RWPE2 (cell line): ENCODE data around the gene PNPLA6.

ENCODE experiments used
- ATAC-seq: fragments of 200-7000 bp; cut with Tn5 transposase; 3 replicates; pipeline ENCODE4 v1.9.1; 2021; ENCODE audit warnings: low read depth
- DNase-seq: peaks from one replicate; pipeline ENCODE4 v3.0.0-alpha.2; 2020; ENCODE audit warnings: low spot score
- H3K27ac ChIP-seq: fragments of 450-650 bp; 2 replicates; pipeline ENCODE4 v1.5.1; 2017; ENCODE audit warnings: mild to moderate bottlenecking; ENCODE audit not compliant: poor library complexity, severe bottlenecking
- H3K27me3 ChIP-seq: fragments of 250-450 bp; sonication (Bioruptor Pico); 2 replicates; pipeline ENCODE4 v1.5.1; 2021; ENCODE audit warnings: mild to moderate bottlenecking, moderate library complexity; ENCODE audit not compliant: insufficient read depth, poor library complexity, severe bottlenecking
- H3K36me3 ChIP-seq: fragments of 250-450 bp; sonication (Bioruptor Pico); 2 replicates; pipeline ENCODE4 v1.5.1; 2020; ENCODE audit warnings: low read depth, mild to moderate bottlenecking, moderate library complexity
- H3K4me1 ChIP-seq: fragments of 250-450 bp; sonication (Bioruptor Pico); 2 replicates; pipeline ENCODE4 v1.5.1; 2021; ENCODE audit warnings: mild to moderate bottlenecking, moderate library complexity; ENCODE audit not compliant: insufficient read depth, poor library complexity, severe bottlenecking
- H3K4me3 ChIP-seq: fragments of 250-450 bp; sonication (Bioruptor Pico); 2 replicates; pipeline ENCODE4 v1.5.1; 2021; ENCODE audit warnings: mild to moderate bottlenecking, moderate library complexity; ENCODE audit not compliant: severe bottlenecking
- H3K9me3 ChIP-seq: fragments of 250-450 bp; sonication (Bioruptor Pico); 2 replicates; pipeline ENCODE4 v1.5.1; 2021; ENCODE audit warnings: mild to moderate bottlenecking, moderate library complexity; ENCODE audit not compliant: severe bottlenecking
- TF ChIP-seq, protein P1 (sequence below): fragments of 450-650 bp; IDR thresholded peaks from one replicate; pipeline ENCODE4 v1.5.1; 2017; ENCODE audit warnings: mild to moderate bottlenecking, moderate library complexity; ENCODE audit not compliant: poor library complexity, severe bottlenecking

PNPLA6 gene

DNA sequence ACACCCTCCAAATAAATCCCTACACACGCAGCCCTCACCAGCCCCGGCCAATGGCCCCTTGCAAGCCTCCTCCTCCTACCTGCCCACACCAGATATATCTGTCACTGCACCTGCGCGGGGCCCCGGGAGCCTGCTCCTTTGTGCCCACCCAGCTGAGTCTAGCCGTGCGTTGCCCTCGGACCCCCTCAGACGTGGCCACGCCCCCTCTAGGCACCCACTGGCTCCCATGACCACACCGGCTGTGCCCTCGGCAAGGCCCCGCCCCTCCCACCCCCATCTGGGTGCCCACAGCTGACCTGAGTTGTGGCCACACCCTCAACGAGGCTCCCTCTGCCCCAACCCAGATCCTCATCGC, 6.3 kb upstream of the PNPLA6 start:
- TF ChIP-seq, protein P1, sequence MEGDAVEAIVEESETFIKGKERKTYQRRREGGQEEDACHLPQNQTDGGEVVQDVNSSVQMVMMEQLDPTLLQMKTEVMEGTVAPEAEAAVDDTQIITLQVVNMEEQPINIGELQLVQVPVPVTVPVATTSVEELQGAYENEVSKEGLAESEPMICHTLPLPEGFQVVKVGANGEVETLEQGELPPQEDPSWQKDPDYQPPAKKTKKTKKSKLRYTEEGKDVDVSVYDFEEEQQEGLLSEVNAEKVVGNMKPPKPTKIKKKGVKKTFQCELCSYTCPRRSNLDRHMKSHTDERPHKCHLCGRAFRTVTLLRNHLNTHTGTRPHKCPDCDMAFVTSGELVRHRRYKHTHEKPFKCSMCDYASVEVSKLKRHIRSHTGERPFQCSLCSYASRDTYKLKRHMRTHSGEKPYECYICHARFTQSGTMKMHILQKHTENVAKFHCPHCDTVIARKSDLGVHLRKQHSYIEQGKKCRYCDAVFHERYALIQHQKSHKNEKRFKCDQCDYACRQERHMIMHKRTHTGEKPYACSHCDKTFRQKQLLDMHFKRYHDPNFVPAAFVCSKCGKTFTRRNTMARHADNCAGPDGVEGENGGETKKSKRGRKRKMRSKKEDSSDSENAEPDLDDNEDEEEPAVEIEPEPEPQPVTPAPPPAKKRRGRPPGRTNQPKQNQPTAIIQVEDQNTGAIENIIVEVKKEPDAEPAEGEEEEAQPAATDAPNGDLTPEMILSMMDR: no peak
- H3K27me3 ChIP-seq: no peaks in the 10 kb centered on the region
- no peak overlapping the region for H3K27ac ChIP-seq
- ATAC-seq (no peak), DNase-seq (no peak)
- no peak overlapping the region for H3K4me3 ChIP-seq
- H3K4me1 ChIP-seq: no peaks in the 10 kb centered on the region
- peaks cover 7% of the 10 kb centered on the region; the same call in 1 of the 2 replicates for H3K36me3 ChIP-seq
- H3K9me3 ChIP-seq: no peaks in the 10 kb centered on the region

DNA sequence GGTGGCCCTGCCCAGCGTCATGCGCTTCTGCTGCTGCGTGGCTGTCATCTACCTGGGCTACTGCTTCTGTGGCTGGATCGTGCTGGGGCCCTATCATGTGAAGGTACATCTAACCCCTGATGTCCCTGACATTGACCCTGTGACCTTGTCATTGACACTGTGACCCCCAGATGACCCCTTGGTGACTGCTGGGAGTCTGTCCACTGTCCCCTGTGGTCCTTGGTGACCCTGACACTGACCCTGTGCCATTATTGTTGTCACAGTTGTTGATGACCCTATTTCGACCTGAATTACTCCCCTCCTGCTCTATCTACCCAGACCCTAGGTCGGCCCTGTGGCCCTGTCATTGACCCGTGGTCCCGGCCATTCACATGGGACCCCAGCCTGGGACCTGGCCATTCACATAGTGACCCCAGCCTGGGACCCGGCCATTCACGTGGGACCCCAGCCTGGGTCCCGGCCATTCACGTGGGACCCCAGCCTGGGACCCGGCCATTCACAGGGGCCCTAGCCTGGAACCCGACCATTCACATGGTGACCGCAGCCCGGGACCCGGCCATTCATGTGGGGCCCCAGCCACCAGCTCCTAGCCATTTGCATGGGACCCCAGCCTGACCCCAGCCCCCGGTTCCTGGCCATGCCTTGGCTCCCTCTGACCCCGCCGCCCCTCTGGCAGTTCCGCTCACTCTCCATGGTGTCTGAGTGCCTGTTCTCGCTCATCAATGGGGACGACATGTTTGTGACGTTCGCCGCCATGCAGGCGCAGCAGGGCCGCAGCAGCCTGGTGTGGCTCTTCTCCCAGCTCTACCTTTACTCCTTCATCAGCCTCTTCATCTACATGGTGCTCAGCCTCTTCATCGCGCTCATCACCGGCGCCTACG, 5.7 kb upstream of the PNPLA6 start:
- Histone ChIP-seq H3K4me3 (no peak overlapping the region), H3K36me3 (peaks cover 7% of the 10 kb centered on the region; the same call in 1 of the 2 replicates), H3K4me1 (no peaks in the 10 kb centered on the region), H3K27ac (no peak overlapping the region), H3K9me3 (no peaks in the 10 kb centered on the region), H3K27me3 (no peaks in the 10 kb centered on the region)
- TF ChIP-seq, protein P1: no peak
- ATAC-seq: no peak
- DNase-seq: no peak

DNA sequence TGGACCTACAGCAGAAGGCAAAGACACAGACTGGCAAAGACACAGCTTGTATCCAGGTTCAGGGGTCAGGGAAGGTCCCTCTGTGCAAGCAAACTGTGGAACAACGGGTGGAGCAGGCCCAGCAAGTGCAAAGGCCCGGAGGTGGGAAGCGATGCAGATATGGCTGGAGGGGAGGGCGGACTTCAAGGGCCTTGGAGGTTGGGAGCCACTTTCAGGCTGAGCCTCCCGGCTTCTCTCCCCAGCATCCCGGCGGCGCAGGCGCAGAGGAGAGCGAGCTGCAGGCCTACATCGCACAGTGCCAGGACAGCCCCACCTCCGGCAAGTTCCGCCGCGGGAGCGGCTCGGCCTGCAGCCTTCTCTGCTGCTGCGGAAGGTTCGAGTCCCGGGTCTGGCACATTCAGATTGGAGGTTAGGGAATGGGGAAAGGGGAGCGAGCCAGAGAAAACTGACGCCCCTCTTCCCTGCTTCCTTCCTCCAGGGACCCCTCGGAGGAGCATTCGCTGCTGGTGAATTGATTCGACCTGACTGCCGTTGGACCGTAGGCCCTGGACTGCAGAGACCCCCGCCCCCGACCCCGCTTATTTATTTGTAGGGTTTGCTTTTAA, 2.1 kb upstream of the PNPLA6 start:
- DNase-seq: no peak
- Histone ChIP-seq H3K4me1 (no peaks in the 10 kb centered on the region), H3K36me3 (peaks cover 13% of the 10 kb centered on the region; the same call in 1 of the 2 replicates), H3K9me3 (no peaks in the 10 kb centered on the region), H3K27ac (peak overlapping the region; percentile 64), H3K4me3 (peak overlapping the region; percentile 49), H3K27me3 (no peaks in the 10 kb centered on the region)
- TF ChIP-seq, protein P1: no peak
- ATAC-seq: no peak

DNA sequence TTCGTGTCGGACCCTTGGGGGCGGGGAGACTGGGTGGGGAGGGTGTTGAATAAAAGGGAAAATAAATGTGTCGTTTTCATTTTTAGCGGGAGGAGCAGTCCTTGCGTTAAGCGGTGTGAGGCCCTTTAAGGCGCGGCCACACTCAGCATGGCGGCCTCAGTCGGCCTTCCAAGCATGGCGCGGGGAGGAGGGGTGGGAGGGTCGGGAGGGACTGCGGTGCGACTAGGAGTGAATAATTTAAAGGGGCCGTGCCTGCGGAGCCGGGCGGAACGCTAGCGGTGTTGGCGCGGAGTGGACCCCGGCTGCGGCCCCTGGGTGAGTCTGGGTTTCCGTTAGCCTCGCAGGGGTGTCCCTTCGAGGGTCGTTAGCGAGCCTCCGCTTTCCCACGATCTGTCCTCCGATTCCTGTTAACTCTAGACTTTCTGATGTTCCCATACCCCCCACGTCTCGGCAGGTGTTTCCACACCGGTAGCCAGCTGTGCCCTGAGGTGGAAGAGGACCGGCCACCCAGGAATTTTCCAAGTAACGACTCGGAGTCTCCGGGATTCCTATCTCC, 1.5 kb upstream of the PNPLA6 start:
- H3K4me1 ChIP-seq: no peaks in the 10 kb centered on the region
- peak overlapping the region; percentile 49 for H3K4me3 ChIP-seq
- peaks cover 14% of the 10 kb centered on the region; the same call in 1 of the 2 replicates for H3K36me3 ChIP-seq
- no peaks in the 10 kb centered on the region for H3K9me3 ChIP-seq
- DNase-seq (peak; percentile 77), ATAC-seq (peak; percentile 69)
- peak overlapping the region; percentile 64 for H3K27ac ChIP-seq
- no peaks in the 10 kb centered on the region for H3K27me3 ChIP-seq
- TF ChIP-seq, protein P1: no peak
